Measurements from ENCODE around the gene BRME1.

BRME1 gene

GRCh38 chr19:13906910-13907309 lies 993 bp upstream of the BRME1 start:
- Histone ChIP-seq H3K4me3 (ENCODE audit: low read length) (peak overlapping the region; percentile 78), H3K27me3 (ENCODE audit: control insufficient read depth, low read length) (no peaks in the 10 kb centered on the region), H3K4me1 (ENCODE audit: control insufficient read depth, low read length) (peaks cover 27% of the 10 kb centered on the region), H3K9me2 (replicated peaks; ENCODE audit: control insufficient read depth, low read length) (no peaks in the 10 kb centered on the region), H4K20me1 (ENCODE audit: control insufficient read depth, insufficient read depth, low read depth, low read length) (no peaks in the 10 kb centered on the region), H3K9me3 (ENCODE audit: control insufficient read depth, insufficient read depth, low read length) (no peaks in the 10 kb centered on the region), H3F3A (ENCODE audit: control insufficient read depth, insufficient read depth) (no peaks in the 10 kb centered on the region), H3K79me2 (ENCODE audit: control insufficient read depth, low read length) (peaks cover 17% of the 10 kb centered on the region), H3K27ac (ENCODE audit: low read depth, low read length) (no peak overlapping the region), H3K36me3 (ENCODE audit: control insufficient read depth, low read length) (peaks cover 13% of the 10 kb centered on the region), H3K4me2 (ENCODE audit: low read length) (peak overlapping the region; percentile 80)
- no peak for TF ChIP-seq EZH2phosphoT487 (IDR thresholded peaks at IDR 0.05; ENCODE audit: borderline replicate concordance, low read length)
- no peak for TF ChIP-seq CTCF (IDR thresholded peaks at IDR 0.05; ENCODE audit: low read depth, low read length, poor library complexity, severe bottlenecking)

- Histone ChIP-seq H3K36me3 (ENCODE audit: control insufficient read depth, low read length) (peaks cover 13% of the 10 kb centered on the region), H3K9me3 (ENCODE audit: control insufficient read depth, insufficient read depth, low read length) (no peaks in the 10 kb centered on the region), H3K4me2 (ENCODE audit: low read length) (peak overlapping the region; percentile 80), H3K9me2 (replicated peaks; ENCODE audit: control insufficient read depth, low read length) (no peaks in the 10 kb centered on the region), H3F3A (ENCODE audit: control insufficient read depth, insufficient read depth) (no peaks in the 10 kb centered on the region), H4K20me1 (ENCODE audit: control insufficient read depth, insufficient read depth, low read depth, low read length) (no peaks in the 10 kb centered on the region), H3K27ac (ENCODE audit: low read depth, low read length) (peak overlapping the region; percentile 11; the same call in 1 of the 2 replicates), H3K4me3 (ENCODE audit: low read length) (peak overlapping the region; percentile 78), H3K27me3 (ENCODE audit: control insufficient read depth, low read length) (no peaks in the 10 kb centered on the region), H3K4me1 (ENCODE audit: control insufficient read depth, low read length) (peaks cover 27% of the 10 kb centered on the region), H3K79me2 (ENCODE audit: control insufficient read depth, low read length) (peaks cover 17% of the 10 kb centered on the region)
- TF ChIP-seq EZH2phosphoT487 (IDR thresholded peaks at IDR 0.05; ENCODE audit: borderline replicate concordance, low read length) (no peak), CTCF (IDR thresholded peaks at IDR 0.05; ENCODE audit: low read depth, low read length, poor library complexity, severe bottlenecking) (no peak)
Measured at GRCh38 chr19:13906521-13906904, 596 bp upstream of the BRME1 start.

- Histone ChIP-seq H3K4me1 (ENCODE audit: control insufficient read depth, low read length) (peaks cover 27% of the 10 kb centered on the region), H3K79me2 (ENCODE audit: control insufficient read depth, low read length) (peaks cover 17% of the 10 kb centered on the region), H3K9me3 (ENCODE audit: control insufficient read depth, insufficient read depth, low read length) (no peaks in the 10 kb centered on the region), H4K20me1 (ENCODE audit: control insufficient read depth, insufficient read depth, low read depth, low read length) (no peaks in the 10 kb centered on the region), H3K27ac (ENCODE audit: low read depth, low read length) (no peak overlapping the region), H3K4me3 (ENCODE audit: low read length) (no peak overlapping the region), H3F3A (ENCODE audit: control insufficient read depth, insufficient read depth) (no peaks in the 10 kb centered on the region), H3K36me3 (ENCODE audit: control insufficient read depth, low read length) (no peaks in the 10 kb centered on the region), H3K27me3 (ENCODE audit: control insufficient read depth, low read length) (no peaks in the 10 kb centered on the region), H3K9me2 (replicated peaks; ENCODE audit: control insufficient read depth, low read length) (no peaks in the 10 kb centered on the region), H3K4me2 (ENCODE audit: low read length) (0 out of 2 replicates have a peak overlapping the region, but pooled peaks have one; percentile 12)
- TF ChIP-seq EZH2phosphoT487 (IDR thresholded peaks at IDR 0.05; ENCODE audit: borderline replicate concordance, low read length) (no peak), CTCF (IDR thresholded peaks at IDR 0.05; ENCODE audit: low read depth, low read length, poor library complexity, severe bottlenecking) (peak; percentile 75)
Measured at GRCh38 chr19:13902993-13903555, 2.8 kb downstream of the BRME1 start.

Measured in DOHH2 (cell line).